HEK293 (cell line): Measurements from ENCODE around the gene NECTIN1.

ENCODE experiments used
- CTCF ChIA-PET: fragments of 350-600 bp; formaldehyde crosslinking; extraction: SDS; loops from one replicate; lab custom pipeline; 2021; ENCODE audit warnings: antibody characterized with exemption; lab: Yijun Ruan, JAX
- POLR2A ChIA-PET: fragments of 300-600 bp; formaldehyde crosslinking; extraction: SDS; loops from one replicate; lab custom pipeline; 2020; ENCODE audit warnings: antibody characterized with exemption, inconsistent platforms; lab: Yijun Ruan, JAX
- H3K27ac ChIP-seq: fragments of 200-500 bp; sonication (Bioruptor generic); 2 replicates; pipeline ENCODE4 v1.5.1; 2014; ENCODE audit warnings: low read depth, low read length, control low read depth, inconsistent platforms; ENCODE audit errors: extremely low read depth
- H3K36me3 ChIP-seq, 2 experiments: fragments of 200-500 bp in 1 of 2; sonication (Bioruptor generic) in 1 of 2; 1 replicate in 1 of 2; 2 replicates in 1 of 2; pipeline ENCODE4 v1.5.1; 2014 to 2017; ENCODE audit warnings: inconsistent platforms in 2 of 2, low read length in 2 of 2; ENCODE audit not compliant: control insufficient read depth in 2 of 2, insufficient read depth in 1 of 2
- H3K4me1 ChIP-seq: fragments of 200-500 bp; sonication (Bioruptor generic); 2 replicates; pipeline ENCODE4 v1.5.1; 2014; ENCODE audit warnings: mild to moderate bottlenecking, low read length, inconsistent platforms; ENCODE audit not compliant: control insufficient read depth, insufficient read depth
- H3K4me3 ChIP-seq: 2 replicates; pipeline ENCODE4 v1.5.1; 2011; ENCODE audit warnings: low read depth, mild to moderate bottlenecking, control low read depth, low read length, moderate library complexity
- H3K9me3 ChIP-seq: fragments of 200-500 bp; sonication (Bioruptor generic); 2 replicates; pipeline ENCODE4 v1.5.1; 2014; ENCODE audit warnings: low read depth, low read length, inconsistent platforms; ENCODE audit not compliant: control insufficient read depth, insufficient read depth
- BCL11B ChIP-seq: fragments of 450-650 bp; formaldehyde crosslinking; IDR thresholded peaks from 2 replicates; pipeline ENCODE4 v1.5.1; 2016; ENCODE audit warnings: low read depth, missing biosample characterization, missing genetic modification characterization
- INSM2 ChIP-seq: fragments of 450-650 bp; formaldehyde crosslinking; IDR thresholded peaks from 2 replicates; pipeline ENCODE4 v1.5.1; 2016; ENCODE audit warnings: missing biosample characterization, missing genetic modification characterization
- KLF8 ChIP-seq: fragments of 450-650 bp; formaldehyde crosslinking; IDR thresholded peaks from 2 replicates; pipeline ENCODE4 v1.5.1; 2016; ENCODE audit warnings: missing biosample characterization, missing genetic modification characterization
- MYNN ChIP-seq: fragments of 450-650 bp; formaldehyde crosslinking; IDR thresholded peaks from 2 replicates; pipeline ENCODE4 v1.5.1; 2016; ENCODE audit warnings: missing biosample characterization, missing genetic modification characterization, borderline replicate concordance
- MZF1 ChIP-seq: fragments of 450-650 bp; formaldehyde crosslinking; IDR thresholded peaks from 2 replicates; pipeline ENCODE4 v1.5.1; 2017; ENCODE audit warnings: missing biosample characterization, missing genetic modification characterization, borderline replicate concordance
- PRDM1 ChIP-seq: fragments of 450-650 bp; formaldehyde crosslinking; IDR thresholded peaks from 2 replicates; pipeline ENCODE4; 2016; ENCODE audit warnings: missing biosample characterization, missing genetic modification characterization
- PRDM4 ChIP-seq: fragments of 450-650 bp; formaldehyde crosslinking; IDR thresholded peaks from 2 replicates; pipeline ENCODE4 v1.5.1; 2017; ENCODE audit warnings: missing biosample characterization, missing genetic modification characterization
- YY1 ChIP-seq: fragments of 450-650 bp; formaldehyde crosslinking; IDR thresholded peaks from 2 replicates; pipeline ENCODE4 v1.5.1; 2018; ENCODE audit warnings: missing biosample characterization, missing genetic modification characterization
- ZBTB1 ChIP-seq: fragments of 450-650 bp; formaldehyde crosslinking; IDR thresholded peaks from 2 replicates; pipeline ENCODE4 v1.5.1; 2016; ENCODE audit warnings: missing biosample characterization, missing genetic modification characterization
- ZBTB8A ChIP-seq: fragments of 450-650 bp; formaldehyde crosslinking; IDR thresholded peaks from 2 replicates; pipeline ENCODE4 v1.5.1; 2016; ENCODE audit warnings: missing biosample characterization, missing genetic modification characterization
- ZEB2 ChIP-seq: fragments of 450-650 bp; formaldehyde crosslinking; IDR thresholded peaks from 2 replicates; pipeline ENCODE4 v1.5.1; 2016; ENCODE audit warnings: missing biosample characterization, missing genetic modification characterization
- ZFHX2 ChIP-seq: fragments of 450-650 bp; formaldehyde crosslinking; conservative IDR thresholded peaks from 2 replicates; pipeline ENCODE4 v1.5.1; 2016; ENCODE audit warnings: missing biosample characterization, missing genetic modification characterization
- ZFP41 ChIP-seq: fragments of 450-650 bp; formaldehyde crosslinking; IDR thresholded peaks from 2 replicates; pipeline ENCODE4 v1.5.1; 2016; ENCODE audit warnings: missing biosample characterization, missing genetic modification characterization, borderline replicate concordance
- ZNF10 ChIP-seq: fragments of 450-650 bp; formaldehyde crosslinking; IDR thresholded peaks from 2 replicates; pipeline ENCODE4 v1.5.1; 2017; ENCODE audit warnings: missing biosample characterization, missing genetic modification characterization
- ZNF174 ChIP-seq: fragments of 450-650 bp; formaldehyde crosslinking; IDR thresholded peaks from 2 replicates; pipeline ENCODE4 v1.5.0; 2017; ENCODE audit warnings: missing biosample characterization, mild to moderate bottlenecking, missing genetic modification characterization
- ZNF221 ChIP-seq: fragments of 450-650 bp; formaldehyde crosslinking; IDR thresholded peaks from 2 replicates; pipeline ENCODE4 v1.5.1; 2017; ENCODE audit warnings: missing biosample characterization, missing genetic modification characterization, borderline replicate concordance
- ZNF488 ChIP-seq: fragments of 450-650 bp; formaldehyde crosslinking; IDR thresholded peaks from 2 replicates; pipeline ENCODE4 v1.5.1; 2016; ENCODE audit warnings: missing biosample characterization, missing genetic modification characterization
- ZNF513 ChIP-seq: fragments of 450-650 bp; IDR thresholded peaks from 2 replicates; pipeline ENCODE4 v1.5.1; 2018; ENCODE audit warnings: missing biosample characterization, missing genetic modification characterization
- ZNF600 ChIP-seq: fragments of 450-650 bp; formaldehyde crosslinking; IDR thresholded peaks from 2 replicates; pipeline ENCODE4 v1.5.1; 2016; ENCODE audit warnings: missing biosample characterization, missing genetic modification characterization
- ZNF837 ChIP-seq: fragments of 450-650 bp; formaldehyde crosslinking; IDR thresholded peaks from 2 replicates; pipeline ENCODE4 v1.5.1; 2016; ENCODE audit warnings: missing biosample characterization, missing genetic modification characterization

The NECTIN1 gene

GRCh38 chr11:119771172-119771770, 42.3 kb upstream of the NECTIN1 start:
- no peaks in the 10 kb centered on the region for H3K4me1 ChIP-seq
- no peak overlapping the region for H3K27ac ChIP-seq
- no peak for TF ChIP-seq ZNF600
- TF ChIP-seq ZNF10: peak; percentile 79; the same call in 1 of the 2 replicates
- no peaks in the 10 kb centered on the region for H3K36me3 ChIP-seq
- H3K9me3 ChIP-seq: no peaks in the 10 kb centered on the region
- CTCF ChIA-PET: no interaction called here
- H3K4me3 ChIP-seq: no peak overlapping the region
- POLR2A ChIA-PET: no interaction called here

GRCh38 chr11:119765628-119766027, 36.6 kb upstream of the NECTIN1 start:
- TF ChIP-seq ZNF600: no peak
- TF ChIP-seq ZNF174 (tag by site-specific recombination): no peak
- TF ChIP-seq ZFHX2 (tag by site-specific recombination): no peak
- TF ChIP-seq, all 188 proteins: peak for 0
- POLR2A ChIA-PET: no interaction called here
- no peaks in the 10 kb centered on the region for H3K9me3 ChIP-seq
- CTCF ChIA-PET: interaction anchor here (1.4 kb wide), 1 partner anchor 44 kb away, joined by 5 read pairs; no protein-coding TSS in a partner anchor
- no peaks in the 10 kb centered on the region for H3K4me1 ChIP-seq
- no peak overlapping the region for H3K4me3 ChIP-seq
- H3K36me3 ChIP-seq: no peaks in the 10 kb centered on the region
- H3K27ac ChIP-seq: no peak overlapping the region

GRCh38 chr11:119764108-119764868, 35.3 kb upstream of the NECTIN1 start:
- Histone ChIP-seq H3K9me3 (no peaks in the 10 kb centered on the region), H3K4me1 (no peaks in the 10 kb centered on the region), H3K36me3 (no peaks in the 10 kb centered on the region), H3K4me3 (no peak overlapping the region), H3K27ac (no peak overlapping the region)
- CTCF ChIA-PET: interaction anchor here (0.6 kb wide), 1 partner anchor 811 kb away, joined by 3 read pairs; no protein-coding TSS in a partner anchor
- no peak for TF ChIP-seq MYNN (tag by site-specific recombination)
- TF ChIP-seq ZBTB8A (tag by site-specific recombination): no peak
- TF ChIP-seq PRDM4: no peak
- POLR2A ChIA-PET: no interaction called here

- Histone ChIP-seq H3K4me3 (no peak overlapping the region), H3K27ac (no peak overlapping the region), H3K9me3 (no peaks in the 10 kb centered on the region), H3K36me3 (no peaks in the 10 kb centered on the region), H3K4me1 (no peaks in the 10 kb centered on the region)
- ChIA-PET CTCF (no interaction called here), POLR2A (no interaction called here)
- TF ChIP-seq KLF8 (tag by site-specific recombination): no peak
- no peak for TF ChIP-seq PRDM1
- TF ChIP-seq ZNF221 (tag by site-specific recombination): no peak
- TF ChIP-seq INSM2 (tag by site-specific recombination): no peak
- no peak for TF ChIP-seq ZBTB1 (tag by site-specific recombination)
- no peak for TF ChIP-seq ZEB2
- no peak for TF ChIP-seq MZF1 (tag by site-specific recombination)
- TF ChIP-seq ZNF837 (tag by site-specific recombination): no peak
- no peak for TF ChIP-seq ZNF488 (tag by site-specific recombination)
- no peak for TF ChIP-seq ZNF513
- no peak for TF ChIP-seq BCL11B
- no peak for TF ChIP-seq YY1 (tag by site-specific recombination)
- TF ChIP-seq ZFP41: no peak
These were observed 34.2 kb upstream of the NECTIN1 start for GRCh38 chr11:119763071-119763728.
